ENCODE measurements around the gene KIF16B.

KIF16B gene

DNA sequence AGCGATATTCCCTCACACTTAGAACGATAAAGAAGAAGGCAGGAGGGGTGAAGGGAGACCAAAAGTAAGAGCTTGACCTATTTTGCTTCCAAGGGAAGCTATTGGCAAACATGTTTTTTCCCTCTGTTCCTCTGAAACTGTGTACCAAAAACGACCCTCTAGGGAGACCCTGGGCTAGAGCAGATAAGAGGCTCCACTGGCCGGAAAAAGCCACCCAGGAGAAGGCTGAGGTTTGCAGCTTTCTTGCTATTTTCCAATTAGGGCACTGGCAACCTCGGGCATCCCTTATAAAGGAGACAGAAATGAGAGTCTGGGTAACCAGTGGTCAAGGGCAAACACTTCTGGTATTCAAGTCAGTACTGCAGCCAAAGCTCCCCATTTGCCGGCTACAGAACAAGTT, 168.0 kb downstream of the KIF16B start:
- no peak for DNase-seq (ENCODE audit: low read depth in 1 of 2, low spot score in 1 of 2)

DNA sequence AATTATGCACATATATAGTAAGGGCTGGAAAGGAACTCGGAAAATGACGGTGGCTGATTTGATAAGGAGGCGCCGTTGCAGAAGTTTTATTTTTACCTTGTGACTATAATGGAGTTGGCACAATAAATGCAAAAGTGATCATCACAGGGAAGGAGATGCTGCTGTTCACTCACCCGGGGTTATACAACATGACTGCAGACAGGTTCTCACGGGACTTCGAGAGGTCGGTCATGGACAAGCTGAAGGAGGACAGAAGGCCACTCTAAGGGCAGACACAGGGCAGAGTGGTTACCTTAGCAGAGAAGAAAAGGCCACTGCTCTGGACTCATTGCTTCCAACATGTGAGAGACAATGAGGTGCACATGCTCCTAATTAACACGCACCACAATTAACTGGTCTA, 168.6 kb downstream of the KIF16B start:
- DNase-seq (ENCODE audit: low read depth in 1 of 2, low spot score in 1 of 2): no peak

DNA sequence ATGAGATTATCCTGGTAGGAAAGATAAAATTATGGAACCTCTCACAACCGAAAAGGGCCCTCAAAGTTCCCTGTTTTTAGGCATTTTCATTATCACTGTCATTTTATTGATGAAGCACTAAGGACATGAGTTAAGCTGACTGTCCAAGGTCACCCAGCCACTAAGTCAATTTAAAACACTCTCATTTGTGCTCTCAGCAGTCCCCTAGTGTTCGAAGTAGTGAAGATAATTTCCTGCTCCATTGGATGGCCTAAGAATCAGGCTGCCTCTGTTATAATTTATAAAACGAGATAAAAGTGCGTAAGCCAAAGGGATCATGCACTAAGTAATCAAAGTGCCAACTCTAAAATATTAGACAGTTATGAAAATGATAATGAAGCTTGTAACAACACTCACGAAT, 169.1 kb downstream of the KIF16B start:
- DNase-seq (ENCODE audit: low read depth in 1 of 2, low spot score in 1 of 2): no peak

DNA sequence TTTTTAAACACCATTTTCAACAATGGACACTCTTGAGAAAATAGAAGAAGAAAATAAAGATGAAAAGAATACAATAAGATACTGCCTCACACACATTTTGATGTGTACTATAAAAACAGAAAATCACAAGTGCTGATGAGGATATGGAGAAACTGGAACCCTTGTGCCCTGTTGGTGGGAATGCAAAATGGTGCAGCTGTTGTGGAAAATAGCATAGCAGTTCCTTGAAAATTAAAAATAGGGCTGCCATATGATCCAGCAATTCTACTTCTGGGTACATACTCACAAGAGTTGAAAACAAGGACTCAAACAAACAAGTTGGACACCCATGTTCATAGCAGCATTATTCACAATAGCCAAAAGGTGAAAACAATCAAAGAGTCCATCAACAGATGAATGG, 173.0 kb downstream of the KIF16B start:
- DNase-seq (ENCODE audit: low read depth in 1 of 2, low spot score in 1 of 2): no peak

DNA sequence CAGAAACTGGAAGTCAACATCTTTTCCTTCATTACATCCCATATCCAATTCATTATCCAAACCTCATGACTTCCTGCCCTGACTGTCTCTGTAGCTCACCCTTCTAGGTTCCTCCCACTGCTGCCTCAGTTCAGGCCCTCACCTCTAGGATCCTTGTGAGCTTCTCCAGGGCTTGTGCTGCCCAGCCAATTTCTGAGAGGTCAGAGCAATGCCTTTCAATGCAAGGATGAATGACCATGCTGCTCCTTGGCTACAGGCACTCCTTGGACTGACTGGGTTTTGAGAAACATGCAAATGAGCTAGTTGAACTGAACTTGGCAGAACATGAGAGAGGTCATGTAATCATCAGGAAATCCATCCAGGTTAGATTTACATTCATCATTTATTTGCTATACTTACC, 173.4 kb downstream of the KIF16B start:
- DNase-seq (ENCODE audit: low read depth in 1 of 2, low spot score in 1 of 2): no peak

DNA sequence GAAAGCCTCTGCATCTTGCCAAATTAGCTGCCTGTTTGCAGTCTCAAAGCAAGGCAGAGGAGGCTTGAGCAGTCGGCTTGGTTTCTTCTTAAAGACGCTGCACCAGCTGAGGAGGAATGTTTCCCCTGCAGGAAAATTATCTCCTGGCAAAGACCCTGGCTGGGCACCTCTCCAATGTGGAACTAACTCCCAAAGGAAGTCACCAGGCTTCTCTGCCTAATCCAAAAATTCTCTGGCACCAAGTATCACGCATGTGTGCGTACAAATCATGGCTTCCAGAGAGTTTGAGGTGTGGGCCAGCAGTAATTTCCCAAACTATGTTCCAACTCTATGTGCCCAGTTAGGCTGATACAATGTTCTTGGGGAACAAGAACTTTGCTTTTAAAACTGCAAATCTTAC, 176.2 kb downstream of the KIF16B start:
- DNase-seq (ENCODE audit: low read depth in 1 of 2, low spot score in 1 of 2): no peak

DNA sequence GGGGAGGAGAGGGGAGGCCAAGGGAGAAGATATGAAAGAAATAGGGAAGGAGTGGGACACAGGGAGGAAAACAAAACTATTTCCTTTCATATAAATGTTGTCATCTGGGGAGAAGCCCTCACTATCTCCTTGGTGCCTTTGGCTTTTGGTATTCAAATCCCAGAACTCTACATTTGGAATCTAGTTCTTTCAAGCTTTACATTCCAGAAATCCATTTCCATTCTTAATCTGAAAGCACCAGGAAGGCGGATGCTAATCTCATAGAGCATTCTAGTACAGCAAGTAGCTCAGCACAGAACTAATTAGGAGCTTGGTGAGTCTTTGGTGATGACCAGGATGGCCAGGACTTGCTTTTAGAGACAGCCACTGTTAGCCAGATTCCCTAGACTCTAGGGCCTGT, 177.9 kb downstream of the KIF16B start:
- no peak for DNase-seq (ENCODE audit: low read depth in 1 of 2, low spot score in 1 of 2)

DNA sequence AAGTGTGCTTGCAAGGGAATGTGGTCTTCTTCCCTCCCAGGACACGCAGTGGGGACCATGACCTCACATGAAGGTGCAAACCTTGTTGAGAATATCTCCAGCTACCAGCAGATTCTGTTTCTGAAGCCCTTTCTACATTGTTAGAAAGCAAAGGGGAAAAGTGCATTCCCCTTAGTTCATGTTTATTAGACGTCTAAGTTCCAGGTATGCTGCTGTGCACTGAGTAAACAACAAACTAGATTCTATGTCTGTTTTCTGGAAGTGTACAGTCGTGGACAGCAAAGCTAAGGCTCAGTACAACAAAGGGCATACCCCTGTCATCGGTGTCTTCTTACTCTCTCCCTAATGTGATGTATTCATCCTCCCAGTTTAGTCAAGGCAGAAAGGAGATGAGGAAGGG, 178.5 kb downstream of the KIF16B start:
- no peak for DNase-seq (ENCODE audit: low read depth in 1 of 2, low spot score in 1 of 2)

DNA sequence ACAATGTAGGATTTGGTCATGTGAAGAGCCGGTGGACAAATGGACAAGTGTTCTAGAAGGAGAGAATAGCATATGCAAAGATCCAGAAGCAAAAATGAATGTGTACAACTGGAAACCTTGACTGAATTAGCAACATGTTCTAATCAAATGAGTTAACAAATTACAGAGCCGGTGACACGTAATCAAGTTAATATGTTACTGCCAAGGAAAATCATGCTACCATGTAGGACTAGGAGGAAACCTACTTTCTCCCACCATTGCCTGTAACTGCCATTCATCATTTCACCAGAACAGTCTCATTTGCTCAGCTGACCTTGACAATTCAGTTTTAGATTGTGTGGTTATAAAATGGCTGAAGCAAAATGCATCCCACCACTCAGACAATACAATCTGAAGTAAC, 179.4 kb downstream of the KIF16B start:
- no peak for DNase-seq (ENCODE audit: low read depth in 1 of 2, low spot score in 1 of 2)

DNA sequence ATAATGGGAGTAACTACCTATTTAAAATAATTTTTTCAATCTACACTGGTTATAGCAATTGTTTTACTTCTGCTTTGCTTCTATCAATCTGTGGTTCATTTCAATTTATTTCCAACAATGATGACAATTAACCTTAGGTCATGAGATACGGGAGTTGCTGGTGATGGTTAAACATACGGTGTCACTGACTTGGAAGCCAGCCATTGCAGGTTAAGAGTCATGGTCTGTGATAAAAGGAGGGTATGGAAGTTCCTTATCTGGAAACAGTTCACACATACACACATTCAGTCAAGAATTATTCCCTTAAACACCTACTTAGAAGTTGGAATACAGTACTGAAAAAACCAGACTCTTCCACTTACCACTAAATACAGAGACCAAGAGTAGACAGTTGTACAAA, 180.0 kb downstream of the KIF16B start:
- DNase-seq (ENCODE audit: low read depth in 1 of 2, low spot score in 1 of 2): no peak

DNA sequence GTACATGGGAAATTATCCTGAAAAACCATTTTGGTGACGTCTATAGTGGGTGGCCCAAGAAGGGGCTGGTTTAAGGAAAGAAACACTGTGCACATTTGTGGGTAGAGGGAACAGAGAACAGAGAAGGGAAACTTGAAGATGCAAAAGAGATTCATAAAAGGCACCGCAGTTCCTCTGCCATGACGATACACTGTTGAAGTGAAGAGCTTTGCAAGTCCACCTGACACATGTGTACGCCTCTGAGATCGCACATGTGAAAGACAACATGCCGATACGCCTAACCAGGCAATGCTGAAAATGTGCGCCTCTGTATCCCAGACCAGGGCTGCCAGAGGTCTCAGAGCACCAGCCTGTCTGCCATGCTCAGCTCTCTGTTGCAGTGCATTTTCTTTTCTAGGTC, 180.9 kb downstream of the KIF16B start:
- no peak for DNase-seq (ENCODE audit: low read depth in 1 of 2, low spot score in 1 of 2)

DNA sequence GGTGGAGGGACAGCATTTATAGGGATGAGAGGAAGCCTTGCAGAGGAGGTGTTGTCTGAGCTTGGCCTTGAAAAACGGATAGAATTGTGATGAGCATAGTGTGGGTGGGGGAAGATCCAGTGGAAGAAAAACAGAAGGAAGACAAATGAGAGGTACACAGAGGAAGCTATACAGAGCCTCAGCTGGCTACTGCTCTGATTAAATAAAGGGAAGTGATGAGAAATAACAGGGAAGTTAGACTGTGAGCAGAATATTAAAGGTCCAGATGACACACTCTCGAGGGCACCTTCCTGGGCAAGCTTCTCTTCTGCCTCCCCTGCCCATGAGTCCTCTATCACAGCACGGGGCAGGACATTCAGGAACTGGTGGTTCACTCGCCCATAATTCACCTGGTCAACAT, 182.3 kb downstream of the KIF16B start:
- DNase-seq (ENCODE audit: low read depth in 1 of 2, low spot score in 1 of 2): no peak

DNA sequence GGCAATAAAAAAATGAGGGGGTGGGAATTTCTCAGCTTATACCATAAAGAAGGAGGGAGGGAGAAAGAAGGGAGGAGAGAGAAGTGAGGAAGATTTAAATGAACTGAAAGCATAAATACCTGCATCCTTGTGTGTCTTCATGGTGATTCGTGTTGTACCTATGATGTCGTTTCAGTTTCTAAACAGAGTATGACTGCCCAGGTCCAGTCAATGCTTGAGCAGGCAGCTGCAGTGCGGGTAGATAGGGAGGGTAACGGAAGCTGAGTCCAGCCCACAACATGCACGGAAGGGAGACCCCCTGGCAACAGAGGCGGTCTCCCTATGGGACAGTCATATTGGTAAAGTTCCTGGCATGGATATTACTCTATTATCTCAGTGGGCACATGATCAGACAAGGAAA, 184.5 kb downstream of the KIF16B start:
- no peak for DNase-seq (ENCODE audit: low read depth in 1 of 2, low spot score in 1 of 2)

DNA sequence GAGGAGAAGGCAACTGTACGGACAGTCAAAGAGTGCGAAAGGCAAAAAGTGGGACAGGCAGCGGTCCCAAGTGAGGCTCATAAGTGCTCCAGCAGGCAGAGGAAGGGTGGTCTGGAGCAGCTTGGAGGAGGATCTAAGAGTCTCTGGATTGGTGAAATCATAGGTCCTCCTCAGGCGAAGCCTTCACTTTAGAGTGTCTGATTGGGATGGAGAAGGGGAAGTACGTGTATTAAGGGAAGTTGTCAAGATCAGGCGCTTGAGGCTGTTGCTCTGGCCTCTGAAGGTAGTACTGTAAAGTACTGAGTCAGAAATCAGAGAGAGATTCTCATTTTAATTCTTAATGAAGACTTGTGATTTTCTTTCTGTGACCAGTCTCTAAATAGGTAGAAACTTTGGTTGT, 185.6 kb downstream of the KIF16B start:
- DNase-seq (ENCODE audit: low read depth in 1 of 2, low spot score in 1 of 2): no peak

DNA sequence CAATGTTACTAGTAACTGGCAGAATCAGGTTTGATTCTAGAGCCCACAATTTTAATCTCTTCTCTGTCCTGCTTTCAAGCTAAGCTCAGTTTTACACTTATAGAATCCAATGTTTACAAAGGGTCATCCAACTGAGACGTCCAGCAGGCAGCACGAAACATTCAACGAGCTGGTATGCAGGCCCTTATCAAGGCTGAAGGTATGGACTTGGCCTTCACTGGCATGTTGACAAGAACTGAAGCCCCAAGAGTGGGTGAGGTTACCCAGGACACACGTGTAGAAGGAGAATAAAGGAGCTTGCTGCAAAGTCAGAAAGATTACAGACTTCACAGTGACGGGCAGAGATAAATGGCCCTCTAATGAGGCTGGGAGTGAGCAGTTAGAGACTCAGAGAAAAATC, 187.4 kb downstream of the KIF16B start:
- no peak for DNase-seq (ENCODE audit: low read depth in 1 of 2, low spot score in 1 of 2)

DNA sequence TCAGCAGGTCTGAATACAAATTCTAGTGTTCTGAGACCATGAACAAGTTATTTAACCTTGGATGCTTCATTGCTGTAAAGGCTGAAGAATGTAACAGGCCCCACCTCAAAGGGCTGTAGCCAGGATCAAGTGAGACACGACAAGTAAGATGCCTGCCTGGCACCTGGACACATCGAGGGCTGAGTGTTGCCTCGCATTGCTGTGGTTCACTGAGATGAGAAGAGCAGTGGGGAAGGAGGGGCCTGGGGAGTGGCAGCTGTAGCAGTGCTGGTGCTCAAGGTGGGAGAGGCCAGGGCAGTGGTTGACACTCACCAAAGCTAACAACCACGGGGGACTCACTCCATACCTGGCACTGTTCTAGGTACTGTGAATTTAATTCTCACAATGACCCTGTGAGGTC, 187.8 kb downstream of the KIF16B start:
- no peak for DNase-seq (ENCODE audit: low read depth in 1 of 2, low spot score in 1 of 2)

DNA sequence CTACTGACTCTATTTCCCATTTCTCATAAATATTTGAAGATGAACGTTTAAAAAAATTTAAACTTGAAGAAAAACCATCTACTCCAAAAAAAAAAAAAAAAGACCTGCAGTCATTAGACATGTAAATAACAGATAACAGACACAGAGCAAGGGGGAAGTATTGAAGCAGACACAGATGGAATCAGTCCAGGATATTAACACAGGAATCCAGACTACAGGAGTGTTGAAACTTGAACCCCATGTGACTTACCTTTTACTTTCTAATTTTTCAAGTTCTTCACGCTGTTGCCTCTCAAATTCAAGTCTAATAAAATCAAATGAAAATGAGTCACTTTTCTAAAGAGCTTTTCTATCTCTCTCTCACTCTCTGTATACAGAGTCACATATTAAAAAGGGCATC, 191.8 kb downstream of the KIF16B start:
- no peak for DNase-seq (ENCODE audit: low read depth in 1 of 2, low spot score in 1 of 2)

DNA sequence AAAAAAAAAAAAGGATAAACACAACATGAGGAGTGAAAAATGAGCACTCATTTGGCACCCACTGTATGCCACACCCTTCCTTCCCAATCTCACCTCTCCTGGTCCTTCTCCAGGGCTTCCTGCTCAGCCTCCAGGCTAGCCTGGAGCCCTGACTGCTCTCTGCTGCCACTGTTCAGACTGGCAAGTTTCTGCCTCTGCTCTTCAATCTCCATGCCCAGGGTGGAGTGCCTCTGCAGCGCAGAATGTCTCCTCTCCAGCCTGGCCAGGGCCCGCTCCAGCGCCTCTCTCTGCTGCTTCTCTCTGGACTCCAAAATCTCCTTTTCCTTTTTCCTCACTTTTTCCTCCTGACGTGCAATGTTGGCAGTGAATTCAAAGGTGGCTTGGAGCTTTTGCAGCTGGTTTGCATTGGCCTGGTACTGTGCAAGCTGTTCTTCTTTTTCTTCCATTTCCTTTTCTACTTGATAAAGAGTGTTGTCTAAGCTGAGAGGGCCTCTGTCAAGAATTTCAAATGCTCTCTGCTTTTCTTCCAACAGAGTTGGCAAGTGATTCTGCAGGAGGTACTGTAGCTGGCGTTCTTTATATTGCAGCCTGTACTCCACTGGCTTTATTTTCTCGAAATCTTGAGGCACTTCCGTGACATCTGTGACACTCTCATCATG, 194.4 kb downstream of the KIF16B start:
- DNase-seq (ENCODE audit: low read depth in 1 of 2, low spot score in 1 of 2): no peak

DNA sequence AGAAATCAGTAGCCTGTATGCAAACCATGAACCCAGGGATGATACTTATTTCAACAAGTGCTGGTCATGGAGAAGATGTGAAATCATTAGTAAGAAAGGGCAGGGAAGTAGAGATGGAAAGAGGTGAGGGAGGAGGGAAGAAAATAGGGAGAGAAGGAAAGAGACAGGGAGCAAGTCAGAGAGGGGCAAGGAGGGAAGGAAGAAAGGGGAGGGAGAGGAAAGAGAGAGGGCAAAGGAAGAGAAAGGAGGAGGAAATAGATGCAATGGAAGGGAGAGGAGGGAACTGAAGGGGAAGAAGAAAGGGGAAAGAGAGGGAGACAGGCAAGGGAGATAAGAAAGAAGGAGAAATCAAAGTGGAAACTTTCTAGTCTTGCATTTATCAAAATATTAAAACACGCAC, 195.1 kb downstream of the KIF16B start:
- no peak for DNase-seq (ENCODE audit: low read depth in 1 of 2, low spot score in 1 of 2)

DNA sequence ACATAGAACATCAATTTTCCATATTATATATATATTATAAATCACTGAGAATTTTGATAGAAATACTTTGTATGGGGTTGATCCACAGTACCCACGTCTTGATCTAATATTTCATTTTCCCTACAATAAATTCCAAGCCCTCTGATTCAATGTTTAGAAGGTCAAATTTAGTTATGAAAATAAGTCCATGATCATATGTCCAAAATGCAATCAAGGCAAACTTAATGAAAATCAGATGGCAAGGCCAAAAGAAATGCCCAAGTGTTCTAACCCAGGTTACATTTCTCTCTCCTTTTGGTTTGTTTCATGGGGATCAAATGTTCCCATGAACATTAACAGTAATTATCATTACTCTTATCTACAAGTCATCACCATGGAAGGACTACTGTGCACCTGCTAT, 203.8 kb downstream of the KIF16B start:
- DNase-seq (ENCODE audit: low read depth in 1 of 2, low spot score in 1 of 2): no peak

DNA sequence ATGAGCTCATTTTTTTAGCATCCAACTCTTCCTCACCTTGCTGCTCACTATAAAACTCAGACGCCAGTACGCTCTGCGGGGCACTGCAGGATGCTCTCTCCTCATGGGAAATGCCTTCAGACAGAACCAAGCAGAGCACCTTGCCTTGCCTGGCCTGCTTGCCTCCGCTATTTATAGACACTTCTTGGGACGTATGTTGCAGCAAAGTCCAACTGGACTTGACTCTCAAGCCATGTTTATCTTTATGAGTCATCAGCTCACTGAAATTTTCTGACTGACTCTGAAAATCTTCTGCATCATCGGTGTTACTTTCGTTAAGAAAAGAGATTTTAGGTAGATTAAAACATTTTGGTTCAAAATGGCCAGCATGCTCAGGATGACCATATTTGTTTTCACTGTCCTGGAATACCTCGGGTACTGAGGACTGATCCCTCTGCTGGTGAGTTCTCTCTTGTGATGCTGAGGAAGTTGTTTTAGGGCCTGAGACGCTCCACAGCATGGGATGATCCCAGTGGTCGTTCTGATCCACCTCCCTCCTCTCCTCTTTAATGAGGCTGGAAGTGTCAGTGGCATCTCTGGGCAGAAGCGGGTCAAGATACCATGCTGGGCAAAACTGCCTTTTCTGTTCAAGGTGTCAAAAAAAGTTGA, 204.5 kb downstream of the KIF16B start:
- no peak for DNase-seq (ENCODE audit: low read depth in 1 of 2, low spot score in 1 of 2)

DNA sequence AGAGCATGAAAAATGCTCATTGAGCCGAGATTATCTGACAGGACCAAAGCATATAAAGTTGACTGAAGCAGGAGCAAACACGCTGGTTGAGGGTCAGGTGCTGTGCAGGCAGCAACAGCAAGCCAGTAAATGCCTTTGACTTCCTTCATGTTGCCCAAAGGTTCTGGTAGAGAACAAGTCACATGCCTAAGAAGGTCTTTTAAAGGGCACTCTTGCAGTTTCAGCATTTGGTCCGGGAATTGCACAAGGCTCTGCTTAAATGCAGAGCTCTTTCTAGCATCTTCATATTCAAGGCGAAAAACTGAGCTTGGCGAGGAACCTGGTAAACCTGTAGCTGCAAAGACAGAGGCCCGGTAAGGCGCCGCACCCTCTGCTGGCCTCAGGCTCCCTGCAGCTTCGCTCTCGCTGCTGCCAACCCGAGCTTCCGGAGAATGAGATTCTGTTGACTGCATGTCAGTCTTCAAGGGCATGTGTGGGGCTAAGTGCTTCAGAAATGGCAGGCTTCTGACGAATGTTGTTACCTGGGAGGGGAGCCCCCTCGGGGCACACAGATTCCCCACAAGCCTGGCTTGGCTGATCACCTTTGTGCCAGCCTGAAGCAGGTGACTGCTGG, 205.2 kb downstream of the KIF16B start:
- DNase-seq (ENCODE audit: low read depth in 1 of 2, low spot score in 1 of 2): no peak

DNA sequence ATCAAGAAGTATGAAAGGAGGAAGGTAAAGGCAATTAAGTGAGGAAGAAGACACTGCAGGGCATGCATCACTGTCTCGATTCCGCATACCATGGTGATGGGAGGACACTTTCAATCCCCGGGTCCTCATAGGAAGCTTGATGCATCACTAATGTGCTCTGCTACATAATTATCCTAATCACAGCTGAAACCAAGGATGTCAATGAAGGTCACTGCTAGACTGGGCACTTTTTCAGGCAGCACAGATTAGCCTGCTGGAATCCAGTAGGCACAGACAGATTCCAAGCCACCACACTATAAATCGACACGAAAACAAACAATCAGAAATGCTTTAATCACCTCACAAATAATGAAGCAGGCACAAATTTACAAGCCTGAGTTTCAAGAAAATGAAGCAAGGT, 206.7 kb downstream of the KIF16B start:
- no peak for DNase-seq (ENCODE audit: low read depth in 1 of 2, low spot score in 1 of 2)

Data from activated T-helper 1 cell treated with anti-CD3 and anti-CD28 coated beads, Interleukin-2, amount 50 U/mL, for 16 hours (primary cell).